Islet precursor cell (in vitro differentiated cells): Measurements from ENCODE around the gene LAMTOR5.
"Not testable (repeated sequence)": the region's sequence is repeated elsewhere in the genome, so short reads cannot be mapped to it uniquely, and the experiment has no call there.

Experiments used
- DNase-seq: peaks from one replicate; pipeline ENCODE4 v3.0.0-alpha.2; 2018

LAMTOR5 gene

GRCh38 chr1:110407260-110408210, at the start of gene LAMTOR5:
Gene LAMTOR5 (minus strand): TSS chr1:110407694. CDS start chr1:110407620, 74 bp downstream.
- peak; percentile 89 for DNase-seq

- peak; percentile 39 for DNase-seq
Measured at GRCh38 chr1:110457206-110457605, 49.7 kb upstream of the LAMTOR5 start.

GRCh38 chr1:110455151-110455550, 47.7 kb upstream of the LAMTOR5 start:
- DNase-seq, result peak; percentile 81

- DNase-seq, result no peak
Measured at GRCh38 chr1:110454328-110454727, 46.8 kb upstream of the LAMTOR5 start.

- no peak for DNase-seq
Measured at GRCh38 chr1:110453829-110454228, 46.3 kb upstream of the LAMTOR5 start.

GRCh38 chr1:110452330-110452729, 44.8 kb upstream of the LAMTOR5 start:
- no peak for DNase-seq

- no peak for DNase-seq
Measured at GRCh38 chr1:110450929-110451328, 43.4 kb upstream of the LAMTOR5 start, which contains the start of gene PROK1. Gene PROK1 (plus strand): TSS chr1:110451149. CDS start chr1:110451217, 68 bp downstream.

- DNase-seq, result no peak
Measured at GRCh38 chr1:110449661-110450651, 42.5 kb upstream of the LAMTOR5 start.

GRCh38 chr1:110444561-110444960, 37.1 kb upstream of the LAMTOR5 start:
- DNase-seq, result no peak

- no peak for DNase-seq
Measured at GRCh38 chr1:110443451-110443850, 36.0 kb upstream of the LAMTOR5 start.

GRCh38 chr1:110441888-110442287, 34.4 kb upstream of the LAMTOR5 start:
- no peak for DNase-seq

- DNase-seq, result no peak
Measured at GRCh38 chr1:110440877-110441276, 33.4 kb upstream of the LAMTOR5 start.

- not testable (repeated sequence) for DNase-seq
Measured at GRCh38 chr1:110439873-110440272, 32.4 kb upstream of the LAMTOR5 start.

- no peak for DNase-seq
Measured at GRCh38 chr1:110438893-110439292, 31.4 kb upstream of the LAMTOR5 start.

- not testable (repeated sequence) for DNase-seq
Measured at GRCh38 chr1:110437645-110438299, 30.3 kb upstream of the LAMTOR5 start.

- DNase-seq, result peak; percentile 99
Measured at GRCh38 chr1:110436635-110437034, 29.1 kb upstream of the LAMTOR5 start.

- DNase-seq, result no peak
Measured at GRCh38 chr1:110434946-110435345, 27.5 kb upstream of the LAMTOR5 start.

- peak; percentile 96 for DNase-seq
Measured at GRCh38 chr1:110433803-110434202, 26.3 kb upstream of the LAMTOR5 start.

GRCh38 chr1:110433213-110433612, 25.7 kb upstream of the LAMTOR5 start:
- no peak for DNase-seq

- no peak for DNase-seq
Measured at GRCh38 chr1:110430901-110431300, 23.4 kb upstream of the LAMTOR5 start.

- DNase-seq, result no peak
Measured at GRCh38 chr1:110430366-110430765, 22.9 kb upstream of the LAMTOR5 start.

GRCh38 chr1:110428946-110429345, 21.5 kb upstream of the LAMTOR5 start:
- no peak for DNase-seq

GRCh38 chr1:110426854-110427253, 19.4 kb upstream of the LAMTOR5 start:
- no peak for DNase-seq
